RWPE1 (cell line): ENCODE results near the gene MRPS27.

Experiments used
- CTCF ChIA-PET: fragments of 350-600 bp; sonication (Branson Sonifier 250); formaldehyde crosslinking; extraction: SDS; loops from one replicate; lab custom pipeline; 2021; lab: Yijun Ruan, JAX
- POLR2A ChIA-PET: fragments of 400-600 bp; formaldehyde crosslinking; extraction: SDS; loops from one replicate; lab custom pipeline; 2020; ENCODE audit warnings: antibody characterized with exemption; ENCODE audit not compliant: low non-redundant PET; lab: Yijun Ruan, JAX
- DNase-seq: peaks from one replicate; pipeline ENCODE4 v3.0.0; 2012; ENCODE audit warnings: low spot score
- H3K27ac ChIP-seq: fragments of 450-650 bp; 2 replicates; pipeline ENCODE4 v1.5.1; 2017
- TF ChIP-seq, protein P1 (sequence below): fragments of 450-650 bp; conservative IDR thresholded peaks from 2 replicates; pipeline ENCODE4 v1.5.1; 2017; ENCODE audit warnings: low read depth, mild to moderate bottlenecking

The MRPS27 gene

DNA sequence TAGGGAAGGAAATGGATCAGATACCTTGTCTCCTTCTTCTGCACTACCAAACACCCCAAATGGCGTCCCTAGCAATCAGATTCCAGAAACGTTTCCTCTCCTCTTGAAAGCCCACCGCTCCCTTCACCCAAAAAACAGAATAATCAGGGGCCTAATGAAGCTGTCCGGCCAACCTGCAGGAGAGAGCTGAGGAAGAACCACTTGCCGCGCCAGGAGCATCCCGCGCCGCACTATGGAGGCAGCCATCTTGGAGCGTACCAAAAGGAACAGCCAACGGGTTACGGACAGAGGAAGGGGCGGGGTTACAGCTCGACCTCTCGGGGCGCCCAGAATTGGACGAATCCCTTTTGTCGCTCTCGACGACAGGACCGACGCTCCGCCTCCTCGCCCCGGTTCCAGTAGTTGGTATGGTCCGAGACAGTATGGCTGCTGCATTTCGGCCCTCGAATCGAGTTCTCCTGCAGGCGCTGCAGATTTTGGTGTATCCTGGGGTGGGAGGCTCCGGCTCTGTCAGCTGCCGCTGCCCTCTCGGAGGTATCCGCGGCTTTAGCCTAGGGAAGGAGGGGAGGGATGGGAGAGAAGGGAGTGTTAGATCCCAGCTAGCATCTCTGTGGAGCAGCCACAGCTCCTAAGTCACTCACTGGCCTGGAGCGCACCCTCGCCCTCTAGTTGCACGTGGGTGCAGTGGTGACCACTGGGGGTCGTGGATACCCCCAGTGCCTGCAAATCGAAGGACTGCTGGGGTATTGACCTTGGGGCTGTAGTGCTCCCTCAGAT is at the start of gene MRPS27, which contains the start of gene PTCD2:
Gene MRPS27, minus strand, starts transcription at position 265 of the 777 bp plus-strand sequence. Its CDS starts 19 bp downstream, at position 246.
Gene PTCD2, plus strand, starts transcription at position 398 of the 777 bp plus-strand sequence. Its CDS starts 10 bp downstream, at position 408.
- peak within 1 kb of the TSS; percentile 77 for H3K27ac ChIP-seq
- TF ChIP-seq, protein P1, sequence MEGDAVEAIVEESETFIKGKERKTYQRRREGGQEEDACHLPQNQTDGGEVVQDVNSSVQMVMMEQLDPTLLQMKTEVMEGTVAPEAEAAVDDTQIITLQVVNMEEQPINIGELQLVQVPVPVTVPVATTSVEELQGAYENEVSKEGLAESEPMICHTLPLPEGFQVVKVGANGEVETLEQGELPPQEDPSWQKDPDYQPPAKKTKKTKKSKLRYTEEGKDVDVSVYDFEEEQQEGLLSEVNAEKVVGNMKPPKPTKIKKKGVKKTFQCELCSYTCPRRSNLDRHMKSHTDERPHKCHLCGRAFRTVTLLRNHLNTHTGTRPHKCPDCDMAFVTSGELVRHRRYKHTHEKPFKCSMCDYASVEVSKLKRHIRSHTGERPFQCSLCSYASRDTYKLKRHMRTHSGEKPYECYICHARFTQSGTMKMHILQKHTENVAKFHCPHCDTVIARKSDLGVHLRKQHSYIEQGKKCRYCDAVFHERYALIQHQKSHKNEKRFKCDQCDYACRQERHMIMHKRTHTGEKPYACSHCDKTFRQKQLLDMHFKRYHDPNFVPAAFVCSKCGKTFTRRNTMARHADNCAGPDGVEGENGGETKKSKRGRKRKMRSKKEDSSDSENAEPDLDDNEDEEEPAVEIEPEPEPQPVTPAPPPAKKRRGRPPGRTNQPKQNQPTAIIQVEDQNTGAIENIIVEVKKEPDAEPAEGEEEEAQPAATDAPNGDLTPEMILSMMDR, result no peak
- ChIA-PET POLR2A (interaction anchor here (0.6 to 1.3 kb wide), 2 partner anchors 14 to 17 kb away, joined by 3 read pairs; no protein-coding TSS in a partner anchor), CTCF (interaction anchor here (0.5 to 1.5 kb wide), 7 partner anchors 10 to 498 kb away, joined by 3 to 7 read pairs (median 3); no protein-coding TSS in a partner anchor)
- DNase-seq, result peak; percentile 100

DNA sequence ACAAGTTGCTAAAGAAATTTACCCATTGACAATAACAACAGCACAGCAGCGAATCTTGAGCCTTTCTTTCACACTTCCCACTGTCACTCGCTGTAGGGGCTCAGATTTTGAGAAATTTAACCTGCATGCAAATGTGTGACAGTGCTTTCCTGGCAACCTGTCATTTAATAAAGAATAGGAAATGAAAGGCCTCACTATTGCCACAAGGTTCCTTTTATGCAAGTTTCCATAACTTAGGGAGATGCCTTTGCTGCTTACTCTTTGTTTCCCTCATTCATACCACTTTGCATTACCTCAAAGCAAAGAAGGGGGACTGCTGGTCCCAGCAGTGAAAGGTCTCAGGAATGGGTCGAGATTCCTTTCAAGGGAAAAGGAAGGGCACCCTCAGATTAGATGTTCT is 49.7 kb upstream of the MRPS27 start:
- CTCF ChIA-PET, result interaction anchor here (6.1 kb wide), 1 partner anchor 155 kb away, joined by 62 read pairs; no protein-coding TSS in a partner anchor
- DNase-seq, result no peak
- TF ChIP-seq, protein P1, result no peak

DNA sequence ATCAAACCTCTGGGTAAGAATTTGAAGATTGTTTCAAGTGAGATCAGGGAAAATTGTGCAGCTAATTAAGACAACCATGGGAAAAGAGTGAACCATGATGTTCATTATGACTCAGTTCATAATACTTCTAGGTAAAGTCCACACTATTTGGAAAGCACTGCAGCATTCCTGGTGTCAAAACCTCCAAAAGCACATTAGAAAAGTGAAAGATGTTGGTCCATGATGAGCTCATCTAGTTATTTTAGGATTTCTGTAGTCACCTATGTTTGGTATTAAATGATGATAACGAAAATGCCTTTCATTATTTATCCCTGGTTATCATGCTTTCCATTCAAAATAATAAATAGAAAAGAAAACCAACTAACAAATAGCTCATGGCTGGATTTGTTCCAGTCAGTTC is 49.3 kb upstream of the MRPS27 start:
- ChIA-PET CTCF (interaction anchor here (6.1 kb wide), 1 partner anchor 155 kb away, joined by 62 read pairs; no protein-coding TSS in a partner anchor), POLR2A (no interaction called here)
- DNase-seq, result no peak
- no peak overlapping the region for H3K27ac ChIP-seq
- TF ChIP-seq, protein P1, result no peak

More for the DNA sequence above, 49.7 kb upstream of the MRPS27 start:
- POLR2A ChIA-PET, result no interaction called here
- H3K27ac ChIP-seq, result no peak overlapping the region

DNA sequence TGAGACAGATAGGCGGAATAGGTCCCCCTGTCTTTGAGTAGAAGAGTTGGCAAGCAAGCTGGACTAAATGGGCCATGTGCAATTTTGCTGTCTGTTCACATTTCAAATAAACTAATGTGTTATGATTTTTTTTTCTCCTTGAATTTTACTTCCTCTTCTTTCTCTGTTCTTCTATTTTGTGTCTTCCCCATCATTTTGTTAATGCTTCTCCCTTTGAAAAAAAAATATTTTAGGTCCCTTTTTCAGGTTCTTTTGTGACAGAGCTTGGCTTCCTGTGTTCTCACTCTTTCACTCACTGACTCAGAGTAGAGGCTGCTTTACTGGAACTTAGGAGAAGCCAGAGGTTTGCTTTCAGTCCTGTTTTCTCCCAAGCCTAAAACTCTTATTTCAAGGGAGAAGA is 48.2 kb upstream of the MRPS27 start:
- H3K27ac ChIP-seq, result no peak overlapping the region
- CTCF ChIA-PET, result interaction anchor here (0.5 to 6.1 kb wide), 3 partner anchors 95 to 156 kb away, joined by 3 to 62 read pairs (median 4); no protein-coding TSS in a partner anchor
- POLR2A ChIA-PET, result no interaction called here
- TF ChIP-seq, protein P1, result no peak
- DNase-seq, result no peak

DNA sequence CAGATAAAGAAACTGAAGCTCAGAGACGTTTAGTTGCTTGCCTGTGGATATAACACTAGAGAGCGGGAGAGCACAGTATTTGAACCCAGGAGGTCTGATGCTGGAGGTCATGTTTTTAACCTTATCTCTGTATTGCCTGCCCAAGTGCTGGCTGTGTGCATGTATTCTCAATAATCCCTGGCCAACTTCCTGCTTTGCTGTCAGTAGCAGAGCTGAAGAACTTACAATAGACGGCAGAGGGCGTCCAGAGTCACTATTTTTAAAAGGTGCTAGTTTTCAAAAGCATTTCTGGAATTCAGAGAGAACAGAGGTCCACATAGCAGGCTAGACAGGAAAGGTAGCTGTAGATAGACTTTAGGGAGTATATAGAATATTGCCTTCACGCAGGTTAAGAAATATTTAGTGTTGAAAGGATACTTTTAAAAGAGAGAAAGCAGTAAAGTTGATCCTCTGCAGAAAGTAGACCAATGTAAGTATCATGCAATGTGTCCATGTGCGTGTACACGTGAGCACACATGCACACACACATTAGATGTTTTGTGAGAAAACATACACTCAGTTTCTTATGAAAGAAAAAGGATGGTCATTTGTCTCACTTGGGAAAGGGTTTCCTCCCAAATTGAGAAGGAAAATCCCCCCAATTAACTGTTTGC is 46.4 kb upstream of the MRPS27 start:
- H3K27ac ChIP-seq, result no peak overlapping the region
- TF ChIP-seq, protein P1, result peak; percentile 94
- DNase-seq, result peak; percentile 66
- POLR2A ChIA-PET, result no interaction called here
- CTCF ChIA-PET, result interaction anchor here (0.5 to 6.1 kb wide), 23 partner anchors 10 to 495 kb away, joined by 3 to 62 read pairs (median 5); no protein-coding TSS in a partner anchor

DNA sequence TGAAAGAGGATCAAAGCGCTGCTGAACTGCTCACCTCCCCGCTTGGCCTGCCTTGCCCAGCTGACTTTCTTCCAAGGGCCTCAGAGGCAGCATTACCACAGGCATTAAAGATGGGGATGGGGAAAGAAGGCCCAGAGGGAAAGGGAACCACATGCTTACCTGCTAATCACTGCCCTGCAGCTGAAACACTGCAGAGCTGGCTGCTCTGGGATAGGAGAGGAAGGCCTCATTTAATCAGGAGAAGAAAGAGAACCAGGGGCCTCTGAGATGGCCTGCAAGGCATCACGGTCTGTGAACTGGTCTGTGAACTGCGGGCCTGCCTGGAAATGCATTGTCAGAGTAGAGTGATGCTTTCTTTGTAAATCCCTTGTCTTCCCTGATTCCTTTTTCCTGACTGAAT is 44.9 kb upstream of the MRPS27 start:
- no peak for DNase-seq
- ChIA-PET POLR2A (no interaction called here), CTCF (interaction anchor here (0.6 to 6.1 kb wide), 4 partner anchors 44 to 453 kb away, joined by 4 to 62 read pairs (median 6); no protein-coding TSS in a partner anchor)
- TF ChIP-seq, protein P1, result no peak
- H3K27ac ChIP-seq, result peak overlapping the region; percentile 57
